H7 (cell line): ENCODE measurements around the gene CACNA1B. TPM values are rescaled to one million over a fixed set of nuclear protein-coding genes. Genes with fewer than 3 reads are reported as not detected.

Source experiments
- DNase-seq: peaks from one replicate; pipeline ENCODE4 v3.0.0; 2012
- H3K27me3 ChIP-seq: 2 replicates; pipeline ENCODE4 v1.6.0; 2011; ENCODE audit warnings: mild to moderate bottlenecking, low read length; ENCODE audit not compliant: control insufficient read depth, insufficient read depth
- H3K36me3 ChIP-seq: replicated peaks from 2 replicates; pipeline ENCODE4 v1.5.1; 2011; ENCODE audit warnings: low read length; ENCODE audit not compliant: control insufficient read depth, insufficient read depth
- H3K4me3 ChIP-seq: 2 replicates; pipeline ENCODE4 v1.5.1; 2011; ENCODE audit warnings: low read depth, mild to moderate bottlenecking, control low read depth, low read length, moderate library complexity; ENCODE audit not compliant: insufficient read depth
- total RNA-seq: library from RNA; depleted of rRNA; stranded (reverse); fragments of >200 nt; shearing (Covaris generic); gene quantifications from 2 replicates; pipeline ENCODE4 v1.2.3, GENCODE V29; 2014

CACNA1B gene
- total RNA-seq, 1 experiment from 2014 or later: 1.4 TPM

GRCh38 chr9:137968235-137968634, 90.7 kb downstream of the CACNA1B start:
- no peak overlapping the region for H3K4me3 ChIP-seq
- DNase-seq: peak; percentile 58
- no peaks in the 10 kb centered on the region; the same call in 1 of the 2 replicates for H3K36me3 ChIP-seq
- H3K27me3 ChIP-seq: no peaks in the 10 kb centered on the region

GRCh38 chr9:137969008-137969407, 91.4 kb downstream of the CACNA1B start:
- no peaks in the 10 kb centered on the region for H3K27me3 ChIP-seq
- peak; percentile 13 for DNase-seq

GRCh38 chr9:137969685-137970084, 92.1 kb downstream of the CACNA1B start:
- peak; percentile 9 for DNase-seq

More at GRCh38 chr9:137969008-137969407, 91.4 kb downstream of the CACNA1B start:
- Histone ChIP-seq H3K4me3 (no peak overlapping the region), H3K36me3 (no peaks in the 10 kb centered on the region; the same call in 1 of the 2 replicates)

GRCh38 chr9:137970098-137970497, 92.5 kb downstream of the CACNA1B start:
- Histone ChIP-seq H3K4me3 (no peak overlapping the region), H3K27me3 (no peaks in the 10 kb centered on the region), H3K36me3 (no peaks in the 10 kb centered on the region; the same call in 1 of the 2 replicates)
- DNase-seq: no peak

More at GRCh38 chr9:137969685-137970084, 92.1 kb downstream of the CACNA1B start:
- Histone ChIP-seq H3K27me3 (no peaks in the 10 kb centered on the region), H3K4me3 (no peak overlapping the region), H3K36me3 (no peaks in the 10 kb centered on the region; the same call in 1 of the 2 replicates)

- no peak overlapping the region for H3K4me3 ChIP-seq
- DNase-seq: peak; percentile 24
Observed at GRCh38 chr9:137970686-137971476, 93.3 kb downstream of the CACNA1B start.

GRCh38 chr9:137971477-137972138, 94.0 kb downstream of the CACNA1B start:
- peak; percentile 28 for DNase-seq
- no peak overlapping the region for H3K4me3 ChIP-seq
- H3K27me3 ChIP-seq: no peaks in the 10 kb centered on the region
- H3K36me3 ChIP-seq: no peaks in the 10 kb centered on the region; the same call in 1 of the 2 replicates

More at GRCh38 chr9:137970686-137971476, 93.3 kb downstream of the CACNA1B start:
- Histone ChIP-seq H3K36me3 (no peaks in the 10 kb centered on the region; the same call in 1 of the 2 replicates), H3K27me3 (no peaks in the 10 kb centered on the region)

- DNase-seq: peak; percentile 24
- H3K27me3 ChIP-seq: no peaks in the 10 kb centered on the region
Observed at GRCh38 chr9:137972355-137972987, 94.9 kb downstream of the CACNA1B start.

GRCh38 chr9:137972988-137973470, 95.4 kb downstream of the CACNA1B start:
- Histone ChIP-seq H3K4me3 (no peak overlapping the region), H3K36me3 (no peaks in the 10 kb centered on the region; the same call in 1 of the 2 replicates), H3K27me3 (no peaks in the 10 kb centered on the region)
- peak; percentile 31 for DNase-seq

More at GRCh38 chr9:137972355-137972987, 94.9 kb downstream of the CACNA1B start:
- no peaks in the 10 kb centered on the region; the same call in 1 of the 2 replicates for H3K36me3 ChIP-seq
- H3K4me3 ChIP-seq: no peak overlapping the region

GRCh38 chr9:137973829-137974416, 96.3 kb downstream of the CACNA1B start:
- DNase-seq: peak; percentile 24
- H3K36me3 ChIP-seq: no peaks in the 10 kb centered on the region; the same call in 1 of the 2 replicates
- H3K4me3 ChIP-seq: no peak overlapping the region
- no peaks in the 10 kb centered on the region for H3K27me3 ChIP-seq

- Histone ChIP-seq H3K4me3 (no peak overlapping the region), H3K27me3 (no peaks in the 10 kb centered on the region), H3K36me3 (no peaks in the 10 kb centered on the region)
- peak; percentile 17 for DNase-seq
Observed at GRCh38 chr9:137974746-137975526, 97.4 kb downstream of the CACNA1B start.

- H3K4me3 ChIP-seq: no peak overlapping the region
- DNase-seq: peak; percentile 16
- no peaks in the 10 kb centered on the region for H3K36me3 ChIP-seq
- no peaks in the 10 kb centered on the region for H3K27me3 ChIP-seq
Observed at GRCh38 chr9:137975527-137975913, 97.9 kb downstream of the CACNA1B start.

- no peaks in the 10 kb centered on the region for H3K36me3 ChIP-seq
- H3K27me3 ChIP-seq: no peaks in the 10 kb centered on the region
- DNase-seq: peak; percentile 10
- H3K4me3 ChIP-seq: no peak overlapping the region
Observed at GRCh38 chr9:137975936-137976565, 98.5 kb downstream of the CACNA1B start.

GRCh38 chr9:137977571-137978261, 100.1 kb downstream of the CACNA1B start:
- H3K27me3 ChIP-seq: no peaks in the 10 kb centered on the region
- H3K36me3 ChIP-seq: no peaks in the 10 kb centered on the region
- H3K4me3 ChIP-seq: no peak overlapping the region
- DNase-seq: no peak
